Measurements from ENCODE around the gene LCE3B. TPM values are rescaled to one million over a fixed set of nuclear protein-coding genes. Genes with fewer than 3 reads are reported as not detected.

LCE3B gene
- total and polyA plus RNA-seq, 2 donors, result not detected

- no peak for DNase-seq (ENCODE audit: low read depth in 6 of 9, low spot score in 9 of 9)
- 89% methylated on average over 2 of the region's 2 CpGs for WGBS
- no peaks in the 10 kb centered on the region for H3K27me3 ChIP-seq (ENCODE audit: control insufficient read depth in 2 of 2, insufficient read depth in 1 of 2, low read length in 1 of 2)
- no peak overlapping the region for H3K4me3 ChIP-seq (ENCODE audit: low read length in 2 of 2)
- H3K4me1 ChIP-seq (ENCODE audit: control insufficient read depth in 2 of 2, insufficient read depth in 2 of 2, low read length in 2 of 2), result no peaks in the 10 kb centered on the region
- H3K9me3 ChIP-seq (ENCODE audit: control insufficient read depth in 2 of 2, insufficient read depth in 1 of 2, low read length in 1 of 2), result no peaks in the 10 kb centered on the region
- no peak overlapping the region for H3K27ac ChIP-seq (ENCODE audit: low read depth in 1 of 2, low read length in 1 of 2)
- no peaks in the 10 kb centered on the region for H3K36me3 ChIP-seq (ENCODE audit: control insufficient read depth in 2 of 2, insufficient read depth in 2 of 2, low read length in 1 of 2)
Measured at GRCh38 chr1:152596986-152597385, 16.6 kb upstream of the LCE3B start.

GRCh38 chr1:152599934-152600333 is 13.7 kb upstream of the LCE3B start, which contains the start of gene LCE3C:
LCE3C (plus strand) TSS chr1:152600234; CDS start chr1:152600732, 498 bp downstream.
- no peak within 1 kb of the TSS for H3K27ac ChIP-seq (ENCODE audit: low read depth in 1 of 2, low read length in 1 of 2)
- H3K27me3 ChIP-seq (ENCODE audit: control insufficient read depth in 2 of 2, insufficient read depth in 1 of 2, low read length in 1 of 2), result no peaks in the 10 kb centered on the region
- no peaks in the 10 kb centered on the region for H3K4me1 ChIP-seq (ENCODE audit: control insufficient read depth in 2 of 2, insufficient read depth in 2 of 2, low read length in 2 of 2)
- no peak for DNase-seq (ENCODE audit: low read depth in 6 of 9, low spot score in 9 of 9)
- WGBS, result 83% methylated on average over 4 of the region's 4 CpGs
- H3K36me3 ChIP-seq (ENCODE audit: control insufficient read depth in 2 of 2, insufficient read depth in 2 of 2, low read length in 1 of 2), result no peaks in the 10 kb centered on the region
- H3K4me3 ChIP-seq (ENCODE audit: low read length in 2 of 2), result no peak within 1 kb of the TSS
- H3K9me3 ChIP-seq (ENCODE audit: control insufficient read depth in 2 of 2, insufficient read depth in 1 of 2, low read length in 1 of 2), result no peaks in the 10 kb centered on the region

- Histone ChIP-seq H3K27me3 (ENCODE audit: control insufficient read depth in 2 of 2, insufficient read depth in 1 of 2, low read length in 1 of 2) (no peaks in the 10 kb centered on the region), H3K27ac (ENCODE audit: low read depth in 1 of 2, low read length in 1 of 2) (no peak overlapping the region), H3K4me1 (ENCODE audit: control insufficient read depth in 2 of 2, insufficient read depth in 2 of 2, low read length in 2 of 2) (peaks cover 0 to 2% of the 10 kb centered on the region in 2 donors), H3K4me3 (ENCODE audit: low read length in 2 of 2) (no peak overlapping the region), H3K9me3 (ENCODE audit: control insufficient read depth in 2 of 2, insufficient read depth in 1 of 2, low read length in 1 of 2) (peaks cover 0 to 8% of the 10 kb centered on the region in 2 donors), H3K36me3 (ENCODE audit: control insufficient read depth in 2 of 2, insufficient read depth in 2 of 2, low read length in 1 of 2) (no peaks in the 10 kb centered on the region)
- no peak for DNase-seq (ENCODE audit: low read depth in 6 of 9, low spot score in 9 of 9)
- WGBS, result 58% methylated on average over 3 of the region's 3 CpGs
Measured at GRCh38 chr1:152621993-152622392, 8.4 kb downstream of the LCE3B start.

- 19% methylated on average over 10 of the region's 10 CpGs for WGBS
- Histone ChIP-seq H3K9me3 (ENCODE audit: control insufficient read depth in 2 of 2, insufficient read depth in 1 of 2, low read length in 1 of 2) (peaks cover 0 to 8% of the 10 kb centered on the region in 2 donors), H3K27me3 (ENCODE audit: control insufficient read depth in 2 of 2, insufficient read depth in 1 of 2, low read length in 1 of 2) (no peaks in the 10 kb centered on the region), H3K4me3 (ENCODE audit: low read length in 2 of 2) (no peak within 1 kb of the TSS), H3K27ac (ENCODE audit: low read depth in 1 of 2, low read length in 1 of 2) (no peak within 1 kb of the TSS), H3K4me1 (ENCODE audit: control insufficient read depth in 2 of 2, insufficient read depth in 2 of 2, low read length in 2 of 2) (peaks cover 0 to 2% of the 10 kb centered on the region in 2 donors), H3K36me3 (ENCODE audit: control insufficient read depth in 2 of 2, insufficient read depth in 2 of 2, low read length in 1 of 2) (no peaks in the 10 kb centered on the region)
- no peak for DNase-seq (ENCODE audit: low read depth in 6 of 9, low spot score in 9 of 9)
Measured at GRCh38 chr1:152622803-152623202, 9.2 kb downstream of the LCE3B start, which contains the start of gene LCE3A. LCE3A (minus strand) TSS chr1:152623103; CDS start chr1:152623103, 0 bp downstream.

GRCh38 chr1:152623203-152623844 is 9.7 kb downstream of the LCE3B start:
- Histone ChIP-seq H3K36me3 (ENCODE audit: control insufficient read depth in 2 of 2, insufficient read depth in 2 of 2, low read length in 1 of 2) (no peaks in the 10 kb centered on the region), H3K27ac (ENCODE audit: low read depth in 1 of 2, low read length in 1 of 2) (no peak overlapping the region), H3K4me3 (ENCODE audit: low read length in 2 of 2) (no peak overlapping the region), H3K4me1 (ENCODE audit: control insufficient read depth in 2 of 2, insufficient read depth in 2 of 2, low read length in 2 of 2) (peaks cover 0 to 2% of the 10 kb centered on the region in 2 donors), H3K27me3 (ENCODE audit: control insufficient read depth in 2 of 2, insufficient read depth in 1 of 2, low read length in 1 of 2) (no peaks in the 10 kb centered on the region), H3K9me3 (ENCODE audit: control insufficient read depth in 2 of 2, insufficient read depth in 1 of 2, low read length in 1 of 2) (peaks cover 0 to 8% of the 10 kb centered on the region in 2 donors)
- WGBS, result 28% methylated on average over 29 of the region's 29 CpGs
- peak in 2 of 9 donors; percentile 7 to 16 for DNase-seq (ENCODE audit: low read depth in 6 of 9, low spot score in 9 of 9)

- Histone ChIP-seq H3K4me3 (ENCODE audit: low read length in 2 of 2) (no peak overlapping the region), H3K9me3 (ENCODE audit: control insufficient read depth in 2 of 2, insufficient read depth in 1 of 2, low read length in 1 of 2) (peaks cover 0 to 5% of the 10 kb centered on the region in 2 donors), H3K27me3 (ENCODE audit: control insufficient read depth in 2 of 2, insufficient read depth in 1 of 2, low read length in 1 of 2) (no peaks in the 10 kb centered on the region), H3K27ac (ENCODE audit: low read depth in 1 of 2, low read length in 1 of 2) (no peak overlapping the region), H3K36me3 (ENCODE audit: control insufficient read depth in 2 of 2, insufficient read depth in 2 of 2, low read length in 1 of 2) (no peaks in the 10 kb centered on the region), H3K4me1 (ENCODE audit: control insufficient read depth in 2 of 2, insufficient read depth in 2 of 2, low read length in 2 of 2) (peaks cover 0 to 2% of the 10 kb centered on the region in 2 donors)
- no peak for DNase-seq (ENCODE audit: low read depth in 6 of 9, low spot score in 9 of 9)
- WGBS, result 89% methylated on average over 1 of the region's 1 CpG
Measured at GRCh38 chr1:152626744-152627143, 13.1 kb downstream of the LCE3B start.

GRCh38 chr1:152630596-152630995 is 17.0 kb downstream of the LCE3B start:
- WGBS, result 98% methylated on average over 3 of the region's 3 CpGs
- Histone ChIP-seq H3K27me3 (ENCODE audit: control insufficient read depth in 2 of 2, insufficient read depth in 1 of 2, low read length in 1 of 2) (no peaks in the 10 kb centered on the region), H3K27ac (ENCODE audit: low read depth in 1 of 2, low read length in 1 of 2) (no peak overlapping the region), H3K4me1 (ENCODE audit: control insufficient read depth in 2 of 2, insufficient read depth in 2 of 2, low read length in 2 of 2) (no peaks in the 10 kb centered on the region), H3K36me3 (ENCODE audit: control insufficient read depth in 2 of 2, insufficient read depth in 2 of 2, low read length in 1 of 2) (no peaks in the 10 kb centered on the region), H3K4me3 (ENCODE audit: low read length in 2 of 2) (no peak overlapping the region), H3K9me3 (ENCODE audit: control insufficient read depth in 2 of 2, insufficient read depth in 1 of 2, low read length in 1 of 2) (peaks cover 0 to 5% of the 10 kb centered on the region in 2 donors)
- DNase-seq (ENCODE audit: low read depth in 6 of 9, low spot score in 9 of 9), result no peak

- no peak for DNase-seq (ENCODE audit: low read depth in 6 of 9, low spot score in 9 of 9)
- no peak overlapping the region for H3K4me3 ChIP-seq (ENCODE audit: low read length in 2 of 2)
- no peaks in the 10 kb centered on the region for H3K27me3 ChIP-seq (ENCODE audit: control insufficient read depth in 2 of 2, insufficient read depth in 1 of 2, low read length in 1 of 2)
- no peaks in the 10 kb centered on the region for H3K9me3 ChIP-seq (ENCODE audit: control insufficient read depth in 2 of 2, insufficient read depth in 1 of 2, low read length in 1 of 2)
- no peak overlapping the region for H3K27ac ChIP-seq (ENCODE audit: low read depth in 1 of 2, low read length in 1 of 2)
- no peaks in the 10 kb centered on the region for H3K36me3 ChIP-seq (ENCODE audit: control insufficient read depth in 2 of 2, insufficient read depth in 2 of 2, low read length in 1 of 2)
- no peaks in the 10 kb centered on the region for H3K4me1 ChIP-seq (ENCODE audit: control insufficient read depth in 2 of 2, insufficient read depth in 2 of 2, low read length in 2 of 2)
- WGBS, result 83% methylated on average over 1 of the region's 1 CpG
Measured at GRCh38 chr1:152640351-152640750, 26.7 kb downstream of the LCE3B start.

- Histone ChIP-seq H3K27ac (ENCODE audit: low read depth in 1 of 2, low read length in 1 of 2) (no peak overlapping the region), H3K9me3 (ENCODE audit: control insufficient read depth in 2 of 2, insufficient read depth in 1 of 2, low read length in 1 of 2) (no peaks in the 10 kb centered on the region), H3K36me3 (ENCODE audit: control insufficient read depth in 2 of 2, insufficient read depth in 2 of 2, low read length in 1 of 2) (no peaks in the 10 kb centered on the region), H3K27me3 (ENCODE audit: control insufficient read depth in 2 of 2, insufficient read depth in 1 of 2, low read length in 1 of 2) (no peaks in the 10 kb centered on the region), H3K4me3 (ENCODE audit: low read length in 2 of 2) (no peak overlapping the region), H3K4me1 (ENCODE audit: control insufficient read depth in 2 of 2, insufficient read depth in 2 of 2, low read length in 2 of 2) (no peaks in the 10 kb centered on the region)
- WGBS, result 68% methylated on average over 3 of the region's 3 CpGs
- no peak for DNase-seq (ENCODE audit: low read depth in 6 of 9, low spot score in 9 of 9)
Measured at GRCh38 chr1:152643945-152644344, 30.3 kb downstream of the LCE3B start.
